ENCODE results near the gene TSPAN13.

Gene TSPAN13

GRCh38 chr7:16812542-16813231 is 59.1 kb downstream of the TSPAN13 start:
- H3K4me3 ChIP-seq (ENCODE audit: low read depth, low read length): no peak overlapping the region
- no peak for TF ChIP-seq CTCF (conservative IDR thresholded peaks at IDR 0.05; ENCODE audit: low read depth, low read length)
- no peak for DNase-seq (ENCODE audit: low read depth)

GRCh38 chr7:16813232-16813616 is 59.7 kb downstream of the TSPAN13 start:
- no peak for DNase-seq (ENCODE audit: low read depth)
- no peak for TF ChIP-seq CTCF (conservative IDR thresholded peaks at IDR 0.05; ENCODE audit: low read depth, low read length)
- H3K4me3 ChIP-seq (ENCODE audit: low read depth, low read length): no peak overlapping the region

DNA sequence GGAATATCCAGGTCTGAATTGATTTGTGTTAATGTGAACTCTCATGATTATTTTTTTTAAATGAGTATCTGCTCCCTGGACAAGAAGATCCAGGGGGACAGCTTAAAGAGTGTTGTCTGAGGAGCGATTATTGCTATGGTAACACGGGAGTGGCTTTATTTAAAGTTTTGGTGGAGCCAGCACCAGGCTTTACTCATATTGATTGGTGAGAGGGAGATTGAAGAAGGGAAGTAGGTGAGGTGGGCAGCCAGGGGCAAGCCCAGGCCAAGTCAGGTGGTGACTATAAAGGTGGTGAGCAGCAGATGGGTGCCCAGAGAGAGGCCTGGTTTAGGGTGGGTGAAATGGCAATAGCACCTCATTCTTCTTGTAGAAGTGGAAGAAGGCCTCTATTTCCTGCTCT is 61.4 kb downstream of the TSPAN13 start:
- TF ChIP-seq CTCF (conservative IDR thresholded peaks at IDR 0.05; ENCODE audit: low read depth, low read length): no peak
- no peak for DNase-seq (ENCODE audit: low read depth)
- H3K4me3 ChIP-seq (ENCODE audit: low read depth, low read length): no peak overlapping the region

DNA sequence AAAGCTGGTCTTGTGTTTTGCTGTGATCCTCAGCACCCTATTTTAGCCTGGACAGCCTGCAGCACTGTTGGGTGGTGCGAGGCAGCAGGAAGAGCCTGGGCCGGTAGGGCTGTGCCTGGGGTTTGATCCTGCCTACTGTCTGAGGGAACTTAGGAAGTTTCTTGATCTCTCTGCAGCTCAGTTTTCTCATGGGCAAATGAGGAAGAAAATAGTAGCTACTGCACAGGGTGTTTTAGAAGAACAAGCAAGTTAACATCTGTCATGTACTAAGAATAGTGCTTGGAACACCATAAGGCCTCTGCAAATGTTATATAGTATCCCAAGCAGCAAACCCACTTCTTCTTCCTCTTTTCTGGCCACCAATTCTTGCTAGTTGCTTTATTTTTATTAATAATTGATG is 63.3 kb downstream of the TSPAN13 start:
- no peak for TF ChIP-seq CTCF (conservative IDR thresholded peaks at IDR 0.05; ENCODE audit: low read depth, low read length)
- no peak for DNase-seq (ENCODE audit: low read depth)
- H3K4me3 ChIP-seq (ENCODE audit: low read depth, low read length): no peak overlapping the region

GRCh38 chr7:16817536-16817935 is 64.0 kb downstream of the TSPAN13 start:
- TF ChIP-seq CTCF (conservative IDR thresholded peaks at IDR 0.05; ENCODE audit: low read depth, low read length): no peak
- peak; percentile 79 for DNase-seq (ENCODE audit: low read depth)
- H3K4me3 ChIP-seq (ENCODE audit: low read depth, low read length): no peak overlapping the region

- no peak for TF ChIP-seq CTCF (conservative IDR thresholded peaks at IDR 0.05; ENCODE audit: low read depth, low read length)
- no peak for DNase-seq (ENCODE audit: low read depth)
- H3K4me3 ChIP-seq (ENCODE audit: low read depth, low read length): no peak overlapping the region
These were observed 65.2 kb downstream of the TSPAN13 start for GRCh38 chr7:16818732-16819131.

GRCh38 chr7:16822029-16822428 is 68.5 kb downstream of the TSPAN13 start:
- H3K4me3 ChIP-seq (ENCODE audit: low read depth, low read length): no peak overlapping the region
- DNase-seq (ENCODE audit: low read depth): no peak
- TF ChIP-seq CTCF (conservative IDR thresholded peaks at IDR 0.05; ENCODE audit: low read depth, low read length): no peak

Measured in choroid plexus epithelial cell (primary cell).